ENCODE results near the gene GHRHR.

The GHRHR gene

DNA sequence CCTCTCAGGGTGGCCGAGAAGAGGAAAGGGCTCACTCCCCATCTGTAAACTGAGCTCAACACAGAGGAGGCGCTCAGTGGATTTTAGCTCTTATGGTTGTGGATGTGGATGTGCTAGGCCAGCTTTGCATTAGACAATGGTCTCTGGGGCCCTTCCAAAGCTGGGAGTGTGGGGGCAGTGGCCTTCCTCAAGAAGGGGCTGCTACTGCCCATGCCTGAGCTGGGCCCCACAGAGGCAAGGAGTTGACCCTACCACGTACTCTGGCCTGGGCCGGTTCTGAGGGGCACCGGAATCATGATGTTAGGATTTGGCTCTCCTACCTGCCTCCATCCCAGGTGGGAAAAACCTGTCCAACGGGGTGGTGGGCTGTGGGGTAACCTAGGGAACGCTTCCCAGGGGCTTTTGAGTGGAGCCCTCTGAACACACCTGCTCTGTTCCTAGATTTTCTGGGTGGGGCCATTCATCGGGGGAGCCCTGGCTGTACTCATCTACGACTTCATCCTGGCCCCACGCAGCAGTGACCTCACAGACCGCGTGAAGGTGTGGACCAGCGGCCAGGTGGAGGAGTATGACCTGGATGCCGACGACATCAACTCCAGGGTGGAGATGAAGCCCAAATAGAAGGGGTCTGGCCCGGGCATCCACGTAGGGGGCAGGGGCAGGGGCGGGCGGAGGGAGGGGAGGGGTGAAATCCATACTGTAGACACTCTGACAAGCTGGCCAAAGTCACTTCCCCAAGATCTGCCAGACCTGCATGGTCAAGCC, 40.6 kb upstream of the GHRHR start:
- Histone ChIP-seq H3F3A (ENCODE audit: control insufficient read depth, insufficient read depth) (no peaks in the 10 kb centered on the region), H3K27ac (ENCODE audit: low read depth, low read length) (no peak overlapping the region)

DNA sequence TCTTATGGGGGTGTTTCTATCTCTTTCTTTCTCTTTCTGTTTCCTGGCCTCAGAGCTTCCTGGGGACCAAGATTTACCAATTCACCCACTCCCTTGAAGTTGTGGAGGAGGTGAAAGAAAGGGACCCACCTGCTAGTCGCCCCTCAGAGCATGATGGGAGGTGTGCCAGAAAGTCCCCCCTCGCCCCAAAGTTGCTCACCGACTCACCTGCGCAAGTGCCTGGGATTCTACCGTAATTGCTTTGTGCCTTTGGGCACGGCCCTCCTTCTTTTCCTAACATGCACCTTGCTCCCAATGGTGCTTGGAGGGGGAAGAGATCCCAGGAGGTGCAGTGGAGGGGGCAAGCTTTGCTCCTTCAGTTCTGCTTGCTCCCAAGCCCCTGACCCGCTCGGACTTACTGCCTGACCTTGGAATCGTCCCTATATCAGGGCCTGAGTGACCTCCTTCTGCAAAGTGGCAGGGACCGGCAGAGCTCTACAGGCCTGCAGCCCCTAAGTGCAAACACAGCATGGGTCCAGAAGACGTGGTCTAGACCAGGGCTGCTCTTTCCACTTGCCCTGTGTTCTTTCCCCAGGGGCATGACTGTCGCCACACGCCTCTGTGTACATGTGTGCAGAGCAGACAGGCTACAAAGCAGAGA, 39.9 kb upstream of the GHRHR start:
- Histone ChIP-seq H3K79me2 (ENCODE audit: control insufficient read depth, low read length) (no peaks in the 10 kb centered on the region), H4K20me1 (ENCODE audit: control insufficient read depth, insufficient read depth, low read depth, low read length) (no peaks in the 10 kb centered on the region), H3K9me3 (ENCODE audit: control insufficient read depth, insufficient read depth, low read length) (peaks cover 3% of the 10 kb centered on the region; the same call in 1 of the 2 replicates), H3F3A (ENCODE audit: control insufficient read depth, insufficient read depth) (no peaks in the 10 kb centered on the region), H3K4me1 (ENCODE audit: control insufficient read depth, low read length) (no peaks in the 10 kb centered on the region), H3K36me3 (ENCODE audit: control insufficient read depth, low read length) (no peaks in the 10 kb centered on the region), H3K9me2 (replicated peaks; ENCODE audit: control insufficient read depth, low read length) (no peaks in the 10 kb centered on the region), H3K27me3 (ENCODE audit: control insufficient read depth, low read length) (no peaks in the 10 kb centered on the region), H3K4me2 (ENCODE audit: low read length) (no peak overlapping the region), H3K4me3 (ENCODE audit: low read length) (no peak overlapping the region), H3K27ac (ENCODE audit: low read depth, low read length) (no peak overlapping the region)
- TF ChIP-seq EZH2phosphoT487 (IDR thresholded peaks at IDR 0.05; ENCODE audit: borderline replicate concordance, low read length) = no peak
- TF ChIP-seq, protein P1, sequence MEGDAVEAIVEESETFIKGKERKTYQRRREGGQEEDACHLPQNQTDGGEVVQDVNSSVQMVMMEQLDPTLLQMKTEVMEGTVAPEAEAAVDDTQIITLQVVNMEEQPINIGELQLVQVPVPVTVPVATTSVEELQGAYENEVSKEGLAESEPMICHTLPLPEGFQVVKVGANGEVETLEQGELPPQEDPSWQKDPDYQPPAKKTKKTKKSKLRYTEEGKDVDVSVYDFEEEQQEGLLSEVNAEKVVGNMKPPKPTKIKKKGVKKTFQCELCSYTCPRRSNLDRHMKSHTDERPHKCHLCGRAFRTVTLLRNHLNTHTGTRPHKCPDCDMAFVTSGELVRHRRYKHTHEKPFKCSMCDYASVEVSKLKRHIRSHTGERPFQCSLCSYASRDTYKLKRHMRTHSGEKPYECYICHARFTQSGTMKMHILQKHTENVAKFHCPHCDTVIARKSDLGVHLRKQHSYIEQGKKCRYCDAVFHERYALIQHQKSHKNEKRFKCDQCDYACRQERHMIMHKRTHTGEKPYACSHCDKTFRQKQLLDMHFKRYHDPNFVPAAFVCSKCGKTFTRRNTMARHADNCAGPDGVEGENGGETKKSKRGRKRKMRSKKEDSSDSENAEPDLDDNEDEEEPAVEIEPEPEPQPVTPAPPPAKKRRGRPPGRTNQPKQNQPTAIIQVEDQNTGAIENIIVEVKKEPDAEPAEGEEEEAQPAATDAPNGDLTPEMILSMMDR (IDR thresholded peaks at IDR 0.05; ENCODE audit: low read depth, low read length, poor library complexity, severe bottlenecking) = no peak

More for the DNA sequence above, 40.6 kb upstream of the GHRHR start:
- Histone ChIP-seq H3K36me3 (ENCODE audit: control insufficient read depth, low read length) (no peaks in the 10 kb centered on the region), H3K4me1 (ENCODE audit: control insufficient read depth, low read length) (no peaks in the 10 kb centered on the region), H3K9me2 (replicated peaks; ENCODE audit: control insufficient read depth, low read length) (no peaks in the 10 kb centered on the region), H3K4me2 (ENCODE audit: low read length) (no peak overlapping the region), H3K79me2 (ENCODE audit: control insufficient read depth, low read length) (no peaks in the 10 kb centered on the region), H4K20me1 (ENCODE audit: control insufficient read depth, insufficient read depth, low read depth, low read length) (no peaks in the 10 kb centered on the region), H3K9me3 (ENCODE audit: control insufficient read depth, insufficient read depth, low read length) (peaks cover 3% of the 10 kb centered on the region; the same call in 1 of the 2 replicates), H3K4me3 (ENCODE audit: low read length) (no peak overlapping the region), H3K27me3 (ENCODE audit: control insufficient read depth, low read length) (no peaks in the 10 kb centered on the region)
- TF ChIP-seq, protein P1 (IDR thresholded peaks at IDR 0.05; ENCODE audit: low read depth, low read length, poor library complexity, severe bottlenecking) = no peak
- no peak for TF ChIP-seq EZH2phosphoT487 (IDR thresholded peaks at IDR 0.05; ENCODE audit: borderline replicate concordance, low read length)

DNA sequence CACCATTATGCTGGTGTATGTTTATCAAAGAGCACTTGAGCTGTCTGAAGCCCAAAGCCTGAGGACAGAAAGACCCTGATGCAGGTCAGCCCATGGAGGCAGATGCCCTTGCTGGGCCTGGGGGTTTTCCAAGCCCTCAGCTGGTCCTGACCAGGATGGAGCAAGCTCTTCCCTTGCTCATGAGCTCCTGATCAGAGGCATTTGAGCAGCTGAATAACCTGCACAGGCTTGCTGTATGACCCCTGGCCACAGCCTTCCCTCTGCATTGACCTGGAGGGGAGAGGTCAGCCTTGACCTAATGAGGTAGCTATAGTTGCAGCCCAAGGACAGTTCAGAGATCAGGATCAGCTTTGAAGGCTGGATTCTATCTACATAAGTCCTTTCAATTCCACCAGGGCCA, 39.1 kb upstream of the GHRHR start:
- Histone ChIP-seq H4K20me1 (ENCODE audit: control insufficient read depth, insufficient read depth, low read depth, low read length) (no peaks in the 10 kb centered on the region), H3K79me2 (ENCODE audit: control insufficient read depth, low read length) (no peaks in the 10 kb centered on the region), H3K36me3 (ENCODE audit: control insufficient read depth, low read length) (no peaks in the 10 kb centered on the region), H3K9me2 (replicated peaks; ENCODE audit: control insufficient read depth, low read length) (no peaks in the 10 kb centered on the region), H3K27me3 (ENCODE audit: control insufficient read depth, low read length) (peaks cover 3% of the 10 kb centered on the region; the same call in 1 of the 2 replicates), H3K4me1 (ENCODE audit: control insufficient read depth, low read length) (no peaks in the 10 kb centered on the region), H3K9me3 (ENCODE audit: control insufficient read depth, insufficient read depth, low read length) (peaks cover 3% of the 10 kb centered on the region; the same call in 1 of the 2 replicates), H3K27ac (ENCODE audit: low read depth, low read length) (no peak overlapping the region), H3K4me2 (ENCODE audit: low read length) (no peak overlapping the region), H3F3A (ENCODE audit: control insufficient read depth, insufficient read depth) (no peaks in the 10 kb centered on the region), H3K4me3 (ENCODE audit: low read length) (no peak overlapping the region)
- TF ChIP-seq, protein P1 (IDR thresholded peaks at IDR 0.05; ENCODE audit: low read depth, low read length, poor library complexity, severe bottlenecking) = no peak
- no peak for TF ChIP-seq EZH2phosphoT487 (IDR thresholded peaks at IDR 0.05; ENCODE audit: borderline replicate concordance, low read length)
